Inflammatory macrophage (primary cell): ENCODE measurements around the gene WNK1.
A peak's percentile ranks its signal among the peaks of the same experiment; 100 is the strongest.
"Not testable (repeated sequence)": the region's sequence is repeated elsewhere in the genome, so short reads cannot be mapped to it uniquely, and the experiment has no call there.

Source experiments
- DNase-seq, 2 donors: peaks; one replicate each; pipeline ENCODE4 v3.0.0-alpha.2; 2020 to 2022

WNK1 gene

DNA sequence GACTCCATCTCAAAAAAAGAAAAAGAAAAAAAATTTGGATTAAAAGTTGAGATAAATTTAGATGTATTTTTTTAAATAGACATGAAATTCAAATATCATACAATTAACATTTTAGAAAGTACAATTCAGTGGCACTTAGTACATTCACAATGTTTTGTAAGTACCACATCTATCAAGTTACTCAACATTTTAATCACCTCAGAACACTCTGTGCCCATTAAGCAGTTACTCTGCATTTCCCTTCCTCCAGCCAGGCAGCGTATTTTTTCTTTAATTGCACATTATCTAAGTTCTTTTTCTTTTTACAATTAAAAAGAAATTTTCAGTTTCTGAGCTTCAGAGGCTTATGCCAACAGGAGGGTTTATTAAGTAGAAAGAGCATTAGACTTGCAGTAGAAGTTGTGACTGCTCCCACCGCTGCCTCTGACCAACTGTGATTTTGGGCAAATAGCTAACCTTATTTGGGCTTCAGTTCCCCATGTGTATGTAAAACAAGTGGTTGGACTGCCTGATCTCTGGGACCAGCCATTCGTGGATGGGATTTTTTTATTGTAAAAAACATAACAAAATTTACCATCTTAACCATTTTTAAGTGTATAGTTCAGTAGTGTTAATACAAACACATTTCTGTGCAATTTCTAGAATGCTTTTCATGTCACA is 65.7 kb downstream of the WNK1 start:
- DNase-seq = no peak

DNA sequence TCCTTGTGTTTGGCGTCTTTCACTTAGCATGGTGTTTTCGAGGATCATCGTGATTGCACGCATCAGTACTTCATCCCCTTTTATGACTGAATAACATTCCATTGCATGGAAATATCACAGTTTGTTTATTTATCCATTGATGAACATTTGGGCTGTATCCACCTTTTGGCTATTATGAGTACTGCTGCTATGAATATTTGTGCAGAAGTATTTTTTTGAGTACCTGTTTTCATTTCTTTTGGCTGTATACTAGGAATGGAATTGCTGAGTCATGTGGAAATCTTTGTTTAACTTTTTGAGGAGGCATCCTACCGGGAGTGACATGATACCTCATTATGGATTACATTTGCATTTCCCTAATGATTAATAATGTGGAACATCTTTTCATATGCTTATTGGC is 66.4 kb downstream of the WNK1 start:
- no peak for DNase-seq

DNA sequence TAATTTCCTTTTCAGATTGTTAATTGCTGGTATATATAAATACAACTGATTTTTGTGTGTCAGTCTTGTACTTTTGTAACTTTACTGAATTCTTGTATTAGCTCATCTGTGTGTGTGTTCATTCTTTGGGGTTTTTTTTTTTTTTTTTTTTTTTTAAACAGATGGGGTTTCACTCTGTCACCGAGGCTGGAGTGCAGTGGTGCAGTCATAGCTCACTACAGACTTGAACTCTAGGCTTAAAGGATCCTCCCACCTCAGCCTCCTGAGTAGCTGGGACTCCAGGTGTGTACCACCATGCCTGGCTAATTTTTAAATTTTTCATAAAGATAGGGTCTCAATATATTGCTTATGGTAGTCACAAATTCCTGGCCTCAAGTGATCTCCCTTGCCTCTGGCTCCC is 68.0 kb downstream of the WNK1 start:
- no peak for DNase-seq

DNA sequence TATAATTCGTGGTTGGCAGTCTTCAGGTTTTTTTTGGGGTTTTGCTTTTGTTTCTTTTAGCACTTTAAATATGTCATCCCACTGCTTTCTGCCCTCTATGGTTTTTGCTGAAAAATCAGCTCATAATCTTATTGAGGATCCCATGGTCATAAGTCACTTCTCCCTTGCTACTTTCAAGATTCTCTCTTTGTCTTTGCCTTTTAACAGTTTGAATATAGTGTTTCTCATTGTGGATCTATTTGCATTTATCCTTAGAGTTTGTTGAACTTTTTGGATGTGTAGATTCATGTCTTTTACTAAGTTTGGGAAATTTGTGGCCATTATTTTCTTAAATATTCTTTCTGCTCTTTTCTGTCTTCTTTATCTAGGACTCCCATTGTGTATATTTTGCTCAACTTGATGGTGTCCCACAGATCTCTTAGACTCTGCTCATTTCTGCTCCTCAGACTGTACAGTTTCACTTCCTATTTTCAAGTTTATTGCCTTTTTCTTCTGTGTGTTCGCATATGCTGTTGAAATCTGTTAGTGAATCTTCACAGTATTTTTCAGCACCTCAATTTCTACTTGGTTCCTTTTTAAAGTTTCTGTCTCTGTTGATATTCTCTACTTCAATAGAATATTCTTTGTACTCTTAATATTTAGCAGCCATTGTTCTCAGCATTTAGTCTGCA is 70.8 kb downstream of the WNK1 start:
- DNase-seq = peak; percentile 58 to 92

DNA sequence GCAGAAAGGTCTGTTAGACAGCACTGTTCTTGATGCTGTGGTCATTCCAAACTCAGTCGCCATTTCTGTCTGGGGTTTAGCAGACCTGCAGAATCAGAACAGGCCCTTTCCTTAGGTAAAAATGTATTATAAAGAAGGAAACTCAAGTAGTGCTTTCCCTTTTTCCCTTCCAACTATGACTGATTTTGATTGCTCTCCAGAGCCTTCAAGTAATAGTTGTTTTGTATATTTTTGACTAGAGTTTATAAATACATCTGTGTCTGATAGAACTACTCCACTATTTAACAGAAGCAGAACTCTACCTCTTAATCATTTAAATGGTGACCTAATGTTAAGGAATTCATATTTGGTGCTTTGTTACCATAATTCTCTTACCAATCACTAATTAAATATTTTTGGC is 74.0 kb downstream of the WNK1 start:
- no peak for DNase-seq

DNA sequence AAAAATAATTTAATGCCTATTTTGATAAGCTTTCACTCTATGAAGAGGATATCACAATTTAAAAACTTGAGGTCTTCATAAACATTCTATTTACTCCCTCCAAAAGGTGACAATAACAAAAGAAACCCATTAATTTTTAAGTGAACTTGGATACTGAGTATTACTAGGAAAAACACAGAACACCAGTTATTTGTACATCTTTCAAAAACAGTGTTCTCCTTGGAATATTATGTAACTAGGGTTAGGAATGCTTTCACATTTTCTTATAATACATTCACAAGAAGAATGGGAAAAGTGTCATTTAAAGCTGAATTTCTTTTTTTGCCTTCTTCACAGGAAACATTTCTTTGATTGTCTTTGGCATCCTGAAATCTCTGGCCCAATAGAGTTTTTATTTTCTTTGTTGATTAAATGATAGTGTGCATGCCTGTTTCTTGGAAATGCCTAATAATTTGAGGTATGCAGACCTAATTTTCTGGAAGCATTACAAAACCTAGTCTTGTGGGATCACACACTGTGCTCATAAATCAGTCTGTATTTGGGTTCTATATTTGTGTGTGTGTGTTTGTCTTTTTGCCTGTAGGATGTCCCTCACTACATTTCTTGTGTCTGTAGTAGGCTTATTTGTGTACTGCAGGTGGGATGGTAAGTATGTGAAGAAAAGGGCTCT is 76.5 kb downstream of the WNK1 start:
- no peak for DNase-seq

DNA sequence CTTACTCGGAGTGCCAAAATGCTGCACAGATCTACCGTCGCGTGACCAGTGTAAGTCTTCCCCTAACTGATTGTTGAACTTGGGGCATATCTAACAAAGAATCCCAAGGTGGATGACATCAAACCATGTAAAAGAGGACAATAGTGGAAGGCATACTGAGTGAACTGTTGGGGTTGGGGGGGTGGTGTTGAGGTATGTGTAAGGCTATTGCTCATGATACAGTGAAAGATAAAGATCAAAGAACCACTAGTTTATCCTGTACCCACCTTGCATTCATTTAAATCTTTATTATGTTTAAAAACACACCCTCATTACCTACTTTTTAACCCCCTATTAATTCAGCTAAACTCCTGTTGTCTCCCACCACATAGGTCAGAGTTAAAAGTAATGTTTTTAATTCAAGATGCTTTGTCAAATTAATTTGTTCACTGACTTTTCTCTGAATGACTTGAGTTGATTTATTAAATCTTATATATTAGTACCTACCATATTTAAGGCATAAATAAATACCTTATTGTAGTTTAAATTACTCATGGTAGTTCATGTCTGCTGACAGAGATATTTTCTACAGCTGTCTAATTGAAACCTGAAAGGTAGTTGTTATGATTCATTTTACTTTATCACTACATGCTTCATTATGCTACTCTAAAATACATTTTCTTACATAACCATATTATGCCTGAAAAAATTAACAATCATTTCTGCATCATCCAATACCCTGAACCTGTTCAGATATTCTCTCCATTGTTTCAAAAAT is 77.9 kb downstream of the WNK1 start:
- no peak for DNase-seq

DNA sequence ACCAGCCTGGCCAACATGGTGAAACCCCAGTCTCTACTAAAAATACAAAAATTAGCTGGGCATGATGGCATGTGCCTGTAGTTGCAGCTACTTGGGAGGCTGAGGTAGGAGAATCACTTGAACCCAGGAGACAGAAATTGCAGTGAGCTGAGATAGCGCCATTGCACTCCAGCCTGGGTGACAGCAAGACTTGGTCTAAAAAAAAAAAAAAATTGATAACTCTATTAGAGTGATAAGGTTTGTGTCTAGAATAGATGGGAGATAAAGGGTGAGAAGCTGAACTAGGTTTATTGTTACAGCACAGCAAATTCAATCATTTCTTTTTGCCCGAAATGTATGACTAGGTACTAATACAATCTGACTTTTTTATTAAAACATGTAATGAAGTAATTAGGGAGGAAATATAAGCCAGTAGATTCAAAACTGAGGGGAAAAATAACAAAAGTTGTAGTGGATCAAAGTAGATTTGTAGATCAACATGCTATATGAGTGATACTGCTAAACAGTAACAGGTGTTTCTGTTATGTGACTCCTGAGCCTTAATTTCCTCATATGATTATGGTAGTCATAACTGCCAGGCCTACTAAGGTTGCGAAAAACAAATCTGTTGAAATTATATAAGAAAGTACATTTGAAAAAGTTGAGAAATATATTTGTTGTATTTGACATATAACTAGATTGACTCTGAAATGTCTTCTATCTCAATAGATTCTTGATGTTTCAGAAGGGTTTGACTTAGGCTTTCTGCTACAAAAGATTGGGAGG is 83.6 kb downstream of the WNK1 start:
- peak; percentile 11 to 55 for DNase-seq

DNA sequence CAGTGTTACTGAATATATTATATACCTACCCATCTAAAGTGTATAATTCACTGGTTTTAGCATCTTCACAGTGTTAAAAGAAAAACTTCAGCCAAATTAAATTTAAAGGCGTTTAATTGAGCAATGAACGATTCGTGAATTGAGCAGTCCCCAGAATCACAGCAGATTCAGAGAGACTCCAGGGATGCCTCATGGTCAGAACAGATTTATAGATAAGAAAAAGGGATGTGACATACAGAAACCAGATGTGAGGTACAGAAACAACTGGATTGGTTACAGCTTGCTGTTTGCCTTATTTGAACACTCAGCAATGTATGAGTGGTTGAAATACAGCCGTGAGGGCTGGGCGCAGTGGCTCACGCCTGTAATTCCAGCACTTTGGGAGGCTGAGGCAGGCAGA is 84.6 kb downstream of the WNK1 start:
- no peak for DNase-seq

DNA sequence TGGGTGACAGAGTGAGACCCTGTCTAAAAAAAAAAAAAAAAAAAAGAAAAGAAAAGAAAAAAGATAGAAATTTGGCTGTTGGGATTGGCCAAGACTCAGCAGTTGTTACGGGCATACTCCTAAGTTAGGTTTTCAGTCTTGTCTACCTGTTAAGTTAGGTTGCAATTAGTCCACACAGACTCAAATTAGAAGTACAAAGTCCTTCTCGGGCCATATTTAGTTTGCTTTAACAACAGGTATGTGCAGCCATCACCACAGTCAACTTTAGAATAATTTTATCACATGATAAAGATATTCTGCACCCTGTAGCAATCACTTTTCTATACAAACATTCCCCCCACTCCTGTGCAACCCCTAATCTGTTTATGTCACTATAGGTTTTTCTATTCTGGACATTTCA is 85.2 kb downstream of the WNK1 start:
- no peak for DNase-seq

DNA sequence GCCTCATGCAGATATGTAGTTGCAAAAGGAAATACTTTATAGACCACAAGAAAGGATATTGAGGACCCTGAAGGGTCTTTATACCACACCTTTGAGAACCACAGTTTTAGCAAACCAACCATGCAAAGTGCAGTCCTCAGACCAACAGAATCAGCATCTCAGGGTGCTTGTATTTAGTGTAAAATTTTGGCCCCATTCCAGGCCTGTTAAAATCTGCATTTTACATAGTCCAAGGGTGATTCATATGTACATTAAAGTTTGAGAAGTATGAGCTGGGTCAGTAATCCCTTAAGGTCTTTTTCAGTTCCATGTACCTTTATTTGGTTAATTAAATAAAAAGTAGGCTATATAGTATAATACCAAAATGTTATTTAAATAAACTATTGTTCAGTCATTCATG is 91.2 kb downstream of the WNK1 start:
- no peak for DNase-seq

DNA sequence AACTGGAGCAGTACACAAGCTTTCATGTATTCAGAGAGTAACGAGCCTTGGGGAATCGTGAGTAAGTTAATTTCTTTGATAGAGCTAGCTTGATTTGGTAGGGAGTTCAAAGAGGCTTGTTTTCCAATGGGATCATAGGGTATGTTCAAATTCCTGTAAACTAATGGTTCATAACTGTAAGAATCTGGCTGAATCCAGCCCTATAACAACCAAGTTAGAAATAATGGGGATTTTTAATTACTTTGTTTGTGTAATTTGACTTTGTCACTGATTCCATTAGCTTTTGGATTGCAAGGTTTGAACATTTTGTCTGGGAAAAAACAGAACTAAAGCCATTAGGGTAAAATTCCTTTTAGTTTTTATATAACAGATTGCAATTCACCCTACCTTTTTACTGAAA is 94.0 kb downstream of the WNK1 start:
- no peak for DNase-seq

DNA sequence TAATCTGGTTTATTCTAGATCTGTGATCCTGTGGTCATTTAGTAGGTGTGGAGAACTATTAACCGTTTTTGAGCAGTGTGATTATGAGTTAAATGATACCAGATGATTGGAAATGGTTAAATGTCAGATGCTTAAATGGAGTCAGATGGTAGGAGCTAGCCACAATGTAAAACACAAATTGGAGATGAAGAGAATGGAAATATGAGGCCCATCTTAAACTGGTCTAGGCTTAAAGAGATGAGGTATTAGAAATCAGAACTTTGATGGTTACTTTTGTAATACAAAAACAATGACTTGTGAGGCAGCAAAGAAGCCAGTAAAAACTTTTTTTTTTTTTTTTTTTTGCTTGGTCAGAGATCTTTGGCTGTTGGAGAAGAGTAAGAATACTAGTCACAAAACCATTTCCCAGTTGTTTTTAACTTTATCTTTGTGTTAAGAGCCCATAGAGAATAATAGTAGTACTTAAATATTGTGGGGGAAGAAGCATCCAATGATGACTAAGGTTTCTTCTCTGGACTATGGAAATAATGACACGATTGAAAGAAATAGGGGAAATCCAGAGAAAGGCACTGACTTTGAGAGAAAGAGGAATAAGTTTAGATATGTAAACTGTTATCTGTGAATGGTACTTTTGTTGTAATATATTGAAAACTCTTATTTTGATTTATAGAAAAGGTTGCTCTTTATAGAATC is 95.9 kb downstream of the WNK1 start:
- peak; percentile 29 to 62 for DNase-seq

DNA sequence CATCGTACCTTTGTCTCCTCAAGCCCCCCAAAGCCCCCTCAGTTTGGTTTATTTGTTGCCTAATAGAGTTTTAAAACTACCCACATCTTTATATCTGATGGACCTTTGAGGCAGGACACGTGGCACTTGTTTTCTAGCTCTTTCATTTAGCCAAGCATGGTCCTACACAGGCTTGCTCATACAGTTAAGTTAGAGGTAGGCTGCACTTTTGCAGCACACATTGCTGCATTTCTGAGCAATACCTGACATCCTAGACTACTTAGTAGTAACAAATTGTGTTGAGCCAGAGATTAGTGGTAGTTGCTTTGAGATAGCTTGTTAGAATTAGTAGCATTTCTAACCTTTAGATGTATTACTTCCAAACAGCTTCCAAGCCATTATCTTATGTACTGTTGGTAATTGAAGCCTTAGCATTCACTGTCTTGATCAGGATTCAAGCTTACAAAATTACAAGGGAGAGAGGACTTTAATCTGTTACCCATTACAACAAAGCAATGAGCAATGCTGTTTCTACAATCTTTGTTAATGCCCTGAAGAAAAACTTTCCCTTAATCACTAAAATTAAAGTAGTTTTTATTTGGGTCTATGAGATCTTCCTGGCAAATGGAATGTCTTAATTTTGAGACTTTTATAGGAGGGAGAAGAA is 96.6 kb downstream of the WNK1 start:
- no peak for DNase-seq

DNA sequence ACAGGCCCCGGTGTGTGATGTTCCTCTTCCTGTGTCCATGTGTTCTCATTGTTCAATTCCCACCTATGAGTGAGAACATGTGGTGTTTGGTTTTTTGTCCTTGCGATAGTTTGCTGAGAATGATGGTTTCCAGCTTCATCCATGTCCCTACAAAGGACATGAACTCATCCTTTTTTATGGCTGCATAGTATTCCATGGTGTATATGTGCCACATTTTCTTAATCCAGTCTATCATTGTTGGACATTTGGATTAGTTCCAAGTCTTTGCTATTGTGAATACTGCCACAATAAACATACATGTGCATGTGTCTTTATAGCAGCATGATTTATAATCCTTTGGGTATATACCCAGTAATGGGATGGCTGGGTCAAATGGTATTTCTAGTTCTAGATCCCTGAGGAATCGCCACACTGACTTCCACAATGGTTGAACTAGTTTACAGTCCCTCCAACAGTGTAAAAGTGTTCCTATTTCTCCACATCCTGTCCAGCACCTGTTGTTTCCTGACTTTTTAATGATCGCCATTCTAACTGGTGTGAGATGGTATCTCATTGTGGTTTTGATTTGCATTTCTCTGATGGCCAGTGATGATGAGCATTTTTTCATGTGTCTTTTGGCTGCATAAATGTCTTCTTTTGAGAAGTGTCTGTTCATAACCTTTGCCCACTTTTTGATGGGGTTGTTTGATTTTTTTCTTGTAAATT is 97.5 kb downstream of the WNK1 start:
- DNase-seq = not testable (repeated sequence)

DNA sequence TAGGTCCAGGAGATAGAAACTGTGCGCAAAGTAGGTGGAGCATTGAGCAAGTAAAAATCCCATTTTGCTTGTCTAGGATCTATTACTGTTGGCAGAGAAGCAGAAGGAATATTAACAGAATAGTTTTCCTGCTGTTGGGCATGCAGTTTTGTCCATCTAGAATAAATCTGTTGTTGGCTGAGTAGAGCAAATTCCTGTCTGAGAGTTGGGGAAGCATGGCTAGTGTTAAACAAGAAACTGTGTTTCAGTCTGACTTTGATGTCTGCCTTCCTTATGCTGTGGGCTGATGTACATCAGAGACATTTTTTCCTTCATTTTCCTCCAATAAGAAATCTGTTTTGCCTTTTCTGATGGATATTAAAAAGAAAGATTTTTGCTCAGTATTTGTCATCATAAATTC is 99.0 kb downstream of the WNK1 start:
- DNase-seq = no peak

DNA sequence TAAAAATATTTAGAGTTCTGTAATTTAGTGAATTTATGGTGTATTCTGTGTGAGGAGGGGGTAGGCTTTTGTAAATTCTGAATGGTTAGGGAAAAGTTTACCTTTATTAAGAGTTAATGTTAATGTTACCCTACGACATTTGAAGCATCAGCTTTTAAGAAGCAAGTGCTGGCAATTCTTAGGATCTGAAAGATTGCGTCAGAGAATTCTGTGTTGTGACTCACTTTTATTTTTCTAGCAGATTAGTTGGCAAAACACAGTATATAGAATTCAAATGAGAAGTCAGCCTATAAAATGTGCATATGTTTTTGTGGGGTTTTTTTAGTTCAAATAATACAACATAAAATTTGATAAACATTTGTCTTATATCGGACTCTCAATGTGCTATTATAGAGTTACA is 99.5 kb downstream of the WNK1 start:
- peak; percentile 41 to 62 for DNase-seq

DNA sequence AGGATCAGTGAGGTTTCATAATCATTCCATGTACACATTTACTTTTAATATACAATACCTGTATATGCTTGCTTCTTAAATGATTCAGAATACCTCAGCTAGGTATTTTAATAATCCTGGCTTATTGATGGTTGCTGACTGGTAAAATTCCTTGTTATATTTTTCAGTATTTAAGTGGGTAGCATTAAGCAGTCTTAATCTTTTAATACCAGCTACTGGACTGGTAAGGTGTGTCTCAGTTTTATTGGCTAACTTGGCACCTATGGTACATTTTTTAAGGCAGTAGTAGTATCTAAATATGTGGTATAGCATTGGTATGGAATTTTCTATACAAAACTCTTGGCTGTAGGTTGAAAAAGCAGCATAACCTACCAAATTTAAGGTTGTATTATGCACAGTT is 100.5 kb downstream of the WNK1 start:
- no peak for DNase-seq

DNA sequence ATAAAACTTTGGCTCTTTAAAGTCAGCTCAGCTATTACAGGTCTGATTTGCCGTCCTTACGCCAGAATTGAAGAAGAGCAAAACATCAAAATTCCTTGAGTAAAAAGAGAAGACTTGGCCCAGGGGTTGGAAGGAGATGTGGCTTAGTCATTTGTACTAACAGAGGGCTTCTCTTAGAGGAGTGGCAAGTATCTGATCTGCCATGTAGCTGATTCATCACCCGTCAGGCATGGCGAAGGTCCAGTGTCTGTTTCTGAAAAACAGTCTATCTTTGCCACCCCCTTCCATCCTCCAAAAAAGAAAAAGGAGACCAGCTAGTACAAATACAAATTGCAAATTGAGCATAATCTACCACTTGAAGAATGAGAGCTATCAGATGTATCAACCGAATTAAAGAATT is 105.2 kb downstream of the WNK1 start:
- no peak for DNase-seq

DNA sequence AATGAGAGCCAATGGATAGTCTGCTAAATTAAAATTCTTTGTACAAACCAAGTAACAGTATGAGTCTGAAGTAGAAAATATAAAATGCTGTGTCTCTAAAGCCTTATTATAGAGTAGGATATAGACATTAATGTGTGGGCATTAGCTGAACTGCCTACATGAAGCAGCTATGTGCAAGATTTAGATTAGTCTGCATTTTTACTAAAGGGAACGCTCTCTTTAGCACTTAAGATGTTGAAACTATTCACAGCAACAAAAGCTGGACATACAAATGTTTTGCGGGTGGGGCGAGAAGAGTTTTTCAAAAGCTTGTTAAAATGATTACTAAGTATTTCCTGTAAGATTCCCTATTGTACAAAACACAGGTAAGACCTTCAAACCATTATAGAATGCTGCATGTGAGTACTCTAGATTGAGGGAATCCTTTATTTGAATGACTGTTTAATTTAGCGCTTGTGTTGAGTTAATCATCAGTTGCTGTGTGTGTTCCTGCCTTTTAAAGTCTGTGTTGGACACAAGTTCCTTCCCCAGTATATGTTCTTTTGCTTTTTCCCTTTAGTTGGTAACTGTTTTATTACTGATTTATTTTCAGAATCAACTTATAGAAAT is 110.0 kb downstream of the WNK1 start:
- DNase-seq = no peak
